ENCODE measurements around the gene XPO4.
"Not testable (repeated sequence)": the region's sequence is repeated elsewhere in the genome, so short reads cannot be mapped to it uniquely, and the experiment has no call there.

The XPO4 gene

GRCh38 chr13:20780317-20780716 lies 122.2 kb downstream of the XPO4 start:
- no peak for DNase-seq (ENCODE audit: low read depth)

- no peak for DNase-seq (ENCODE audit: low read depth)
Observed at GRCh38 chr13:20779405-20779804, 123.1 kb downstream of the XPO4 start.

GRCh38 chr13:20778311-20778710 lies 124.2 kb downstream of the XPO4 start:
- no peak for DNase-seq (ENCODE audit: low read depth)

- DNase-seq (ENCODE audit: low read depth), result no peak
Observed at GRCh38 chr13:20776751-20777150, 125.8 kb downstream of the XPO4 start.

GRCh38 chr13:20775961-20776360 lies 126.6 kb downstream of the XPO4 start:
- DNase-seq (ENCODE audit: low read depth), result no peak

- DNase-seq (ENCODE audit: low read depth), result no peak
Observed at GRCh38 chr13:20774746-20775145, 127.8 kb downstream of the XPO4 start.

- peak; percentile 42 for DNase-seq (ENCODE audit: low read depth)
Observed at GRCh38 chr13:20773194-20774080, 129.1 kb downstream of the XPO4 start, which contains the start of gene EEF1AKMT1. EEF1AKMT1 (minus strand) TSS chr13:20773961; CDS start chr13:20757598, 16,363 bp downstream.

- DNase-seq (ENCODE audit: low read depth), result no peak
Observed at GRCh38 chr13:20772401-20773131, 130.0 kb downstream of the XPO4 start.

- DNase-seq (ENCODE audit: low read depth), result no peak
Observed at GRCh38 chr13:20769834-20770233, 132.7 kb downstream of the XPO4 start.

- DNase-seq (ENCODE audit: low read depth), result no peak
Observed at GRCh38 chr13:20769091-20769490, 133.5 kb downstream of the XPO4 start.

- no peak for DNase-seq (ENCODE audit: low read depth)
Observed at GRCh38 chr13:20767309-20767943, 135.1 kb downstream of the XPO4 start.

GRCh38 chr13:20760872-20761271 lies 141.7 kb downstream of the XPO4 start:
- no peak for DNase-seq (ENCODE audit: low read depth)

- no peak for DNase-seq (ENCODE audit: low read depth)
Observed at GRCh38 chr13:20754009-20754408, 148.5 kb downstream of the XPO4 start.

- DNase-seq (ENCODE audit: low read depth), result no peak
Observed at GRCh38 chr13:20749377-20749776, 153.2 kb downstream of the XPO4 start.

GRCh38 chr13:20743830-20744404 lies 158.6 kb downstream of the XPO4 start:
- not testable (repeated sequence) for DNase-seq (ENCODE audit: low read depth)

GRCh38 chr13:20740021-20740420 lies 162.5 kb downstream of the XPO4 start:
- DNase-seq (ENCODE audit: low read depth), result no peak

GRCh38 chr13:20738616-20739015 lies 163.9 kb downstream of the XPO4 start:
- no peak for DNase-seq (ENCODE audit: low read depth)

GRCh38 chr13:20729633-20730585 lies 172.6 kb downstream of the XPO4 start:
- DNase-seq (ENCODE audit: low read depth), result no peak

GRCh38 chr13:20728579-20729311 lies 173.8 kb downstream of the XPO4 start:
- DNase-seq (ENCODE audit: low read depth), result no peak

GRCh38 chr13:20727856-20728255 lies 174.7 kb downstream of the XPO4 start:
- DNase-seq (ENCODE audit: low read depth), result no peak

Measured in GM04503 (cell line).